Sigmoid colon (tissue), 4 donors: ENCODE data around the gene PAPPA.

Experiments
- CTCF ChIP-seq, 4 experiments: fragments of 450-650 bp in 3 of 4; fragments of 200-600 bp in 1 of 4; IDR thresholded peaks; one replicate each; pipeline ENCODE4 v1.5.1; 2016 to 2019; ENCODE audit warnings: antibody characterized with exemption in 4 of 4, mild to moderate bottlenecking in 3 of 4, moderate library complexity in 2 of 4
- EP300 ChIP-seq, 4 donors: sonication (generic); formaldehyde crosslinking; IDR thresholded peaks; one replicate each; pipeline ENCODE4 v1.6.1; 2017; ENCODE audit warnings: antibody characterized with exemption in 4 of 4

GRCh38 chr9:116450378-116451139 is 297.0 kb downstream of the PAPPA start:
- TF ChIP-seq CTCF (IDR thresholded peaks at IDR 0.05): no peak
- no peak for TF ChIP-seq EP300 (IDR thresholded peaks at IDR 0.05)
